Spinal cord (tissue), 10 donors: ENCODE data around the gene KCNH2. TPM values are rescaled to one million over a fixed set of nuclear protein-coding genes. Genes with fewer than 3 reads are reported as not detected.

Experiments
- DNase-seq, 6 donors: peaks; one replicate each; pipeline versions ENCODE4 v3.0.0 to v3.0.0-alpha.2; 2013 to 2015; ENCODE audit warnings: low spot score in 6 of 6, low read depth in 4 of 6
- H3K27ac ChIP-seq: one replicate; pipeline ENCODE4 v1.5.1; 2013; ENCODE audit warnings: low read depth, low read length, control low read depth
- H3K27me3 ChIP-seq: one replicate; pipeline ENCODE4 v1.6.1; 2013; ENCODE audit warnings: low read length; ENCODE audit not compliant: control insufficient read depth, insufficient read depth
- H3K36me3 ChIP-seq: one replicate; pipeline ENCODE4 v1.6.1; 2013; ENCODE audit warnings: low read length; ENCODE audit not compliant: control insufficient read depth, insufficient read depth
- H3K4me1 ChIP-seq: one replicate; pipeline ENCODE4 v1.6.1; 2013; ENCODE audit warnings: low read length; ENCODE audit not compliant: control insufficient read depth, insufficient read depth
- H3K4me3 ChIP-seq: one replicate; pipeline ENCODE4 v1.5.1; 2013; ENCODE audit warnings: low read depth, low read length, control low read depth
- H3K9me3 ChIP-seq: one replicate; pipeline ENCODE4 v1.6.1; 2013; ENCODE audit warnings: low read length; ENCODE audit not compliant: control insufficient read depth, insufficient read depth
- WGBS: methylation state at CpG from one replicate; pipeline ENCODE4 v1.1.5; 2013; ENCODE audit warnings: missing lambda C conversion rate; ENCODE audit not compliant: insufficient coverage; 5-methylcytosine and 5-hydroxymethylcytosine counted together
- polyA plus RNA-seq, 2 donors: library from polyadenylated mRNA; unstranded; fragments of 120-200 nt; gene quantifications; one replicate each; pipeline ENCODE4 v1.2.1, GENCODE V29; 2013; ENCODE audit not compliant: insufficient read length in 2 of 2
- total RNA-seq, 2 donors: library from RNA; depleted of rRNA in 1 of 2; stranded (reverse); fragments of 120-200 nt in 1 of 2; fragments of >200 nt in 1 of 2; gene quantifications; one replicate each; pipeline versions ENCODE4 v1.2.3 to v1.2.4, GENCODE V29; 2013 to 2014
- donor health status: healthy.

Gene KCNH2
- total and polyA plus RNA-seq, 4 donors = 9.1 to 39.4 (median 24.8) TPM

- H3K9me3 ChIP-seq = no peaks in the 10 kb centered on the region
- H3K4me3 ChIP-seq = no peak overlapping the region
- DNase-seq = no peak
- whole genome bisulfite sequencing = 98% methylated on average over 25 of the region's 28 CpGs
- no peaks in the 10 kb centered on the region for H3K27me3 ChIP-seq
- peaks cover 61% of the 10 kb centered on the region for H3K4me1 ChIP-seq
- H3K27ac ChIP-seq = no peak overlapping the region
- H3K36me3 ChIP-seq = peaks cover 88% of the 10 kb centered on the region
Observed at GRCh38 chr7:150951521-150951920, 26.6 kb downstream of the KCNH2 start.

DNA sequence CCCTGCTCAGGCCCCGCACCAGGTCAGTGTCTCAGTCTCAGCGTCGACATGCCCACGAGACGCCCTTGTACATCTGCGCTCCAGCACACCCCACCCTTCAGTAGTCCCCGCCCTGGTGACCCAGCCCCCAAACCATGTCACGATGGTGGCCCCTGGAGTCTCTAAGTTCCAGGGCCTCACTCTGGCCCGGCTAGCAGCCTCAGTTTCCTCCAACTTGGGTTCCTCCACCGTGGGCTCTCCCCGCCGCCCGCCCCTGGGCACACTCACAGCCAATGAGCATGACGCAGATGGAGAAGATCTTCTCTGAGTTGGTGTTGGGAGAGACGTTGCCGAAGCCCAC lies 27.0 kb downstream of the KCNH2 start:
- no peak overlapping the region for H3K27ac ChIP-seq
- no peaks in the 10 kb centered on the region for H3K27me3 ChIP-seq
- 95% methylated on average over 16 of the region's 16 CpGs for WGBS
- H3K4me1 ChIP-seq = peaks cover 61% of the 10 kb centered on the region
- no peaks in the 10 kb centered on the region for H3K9me3 ChIP-seq
- no peak for DNase-seq
- H3K4me3 ChIP-seq = no peak overlapping the region
- peaks cover 90% of the 10 kb centered on the region for H3K36me3 ChIP-seq

- H3K4me3 ChIP-seq = no peak overlapping the region
- H3K27ac ChIP-seq = no peak overlapping the region
- peaks cover 62% of the 10 kb centered on the region for H3K4me1 ChIP-seq
- peaks cover 92% of the 10 kb centered on the region for H3K36me3 ChIP-seq
- no peaks in the 10 kb centered on the region for H3K27me3 ChIP-seq
- DNase-seq = no peak
- 95% methylated on average over 26 of the region's 27 CpGs for WGBS
- no peaks in the 10 kb centered on the region for H3K9me3 ChIP-seq
Observed at GRCh38 chr7:150950496-150951180, 27.5 kb downstream of the KCNH2 start.

- Histone ChIP-seq H3K4me3 (no peak overlapping the region), H3K9me3 (no peaks in the 10 kb centered on the region), H3K27me3 (no peaks in the 10 kb centered on the region), H3K4me1 (peaks cover 62% of the 10 kb centered on the region), H3K36me3 (peaks cover 93% of the 10 kb centered on the region), H3K27ac (no peak overlapping the region)
- 84% methylated on average over 15 of the region's 16 CpGs for WGBS
- DNase-seq = no peak
Observed at GRCh38 chr7:150949971-150950491, 28.1 kb downstream of the KCNH2 start.

DNA sequence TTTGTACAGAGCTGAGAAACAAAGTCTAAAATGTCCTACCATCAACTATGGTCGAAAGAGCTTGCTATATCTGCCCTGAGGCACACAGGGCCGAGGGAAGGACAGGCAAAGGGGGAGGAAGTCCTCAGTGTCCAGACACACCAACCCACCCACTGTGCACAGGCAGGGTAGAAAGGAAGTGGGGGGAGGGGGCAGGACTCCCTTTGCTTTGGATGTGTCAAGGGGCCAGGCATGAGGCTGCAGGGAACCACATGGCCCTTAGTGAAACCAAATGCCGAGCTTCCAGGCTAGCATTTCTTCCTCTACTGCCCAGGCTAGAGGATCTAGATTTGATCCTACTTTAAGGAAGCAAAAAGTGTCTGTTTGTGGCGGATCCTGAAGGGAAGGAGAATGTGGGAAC lies 28.6 kb downstream of the KCNH2 start:
- H3K27me3 ChIP-seq = no peaks in the 10 kb centered on the region
- DNase-seq = no peak
- H3K36me3 ChIP-seq = peaks cover 93% of the 10 kb centered on the region
- H3K27ac ChIP-seq = no peak overlapping the region
- peaks cover 62% of the 10 kb centered on the region for H3K4me1 ChIP-seq
- WGBS = no CpG with 5 or more reads among the region's 4 CpGs
- H3K9me3 ChIP-seq = no peaks in the 10 kb centered on the region
- no peak overlapping the region for H3K4me3 ChIP-seq

GRCh38 chr7:150948791-150949251 lies 29.3 kb downstream of the KCNH2 start:
- no peak for DNase-seq

DNA sequence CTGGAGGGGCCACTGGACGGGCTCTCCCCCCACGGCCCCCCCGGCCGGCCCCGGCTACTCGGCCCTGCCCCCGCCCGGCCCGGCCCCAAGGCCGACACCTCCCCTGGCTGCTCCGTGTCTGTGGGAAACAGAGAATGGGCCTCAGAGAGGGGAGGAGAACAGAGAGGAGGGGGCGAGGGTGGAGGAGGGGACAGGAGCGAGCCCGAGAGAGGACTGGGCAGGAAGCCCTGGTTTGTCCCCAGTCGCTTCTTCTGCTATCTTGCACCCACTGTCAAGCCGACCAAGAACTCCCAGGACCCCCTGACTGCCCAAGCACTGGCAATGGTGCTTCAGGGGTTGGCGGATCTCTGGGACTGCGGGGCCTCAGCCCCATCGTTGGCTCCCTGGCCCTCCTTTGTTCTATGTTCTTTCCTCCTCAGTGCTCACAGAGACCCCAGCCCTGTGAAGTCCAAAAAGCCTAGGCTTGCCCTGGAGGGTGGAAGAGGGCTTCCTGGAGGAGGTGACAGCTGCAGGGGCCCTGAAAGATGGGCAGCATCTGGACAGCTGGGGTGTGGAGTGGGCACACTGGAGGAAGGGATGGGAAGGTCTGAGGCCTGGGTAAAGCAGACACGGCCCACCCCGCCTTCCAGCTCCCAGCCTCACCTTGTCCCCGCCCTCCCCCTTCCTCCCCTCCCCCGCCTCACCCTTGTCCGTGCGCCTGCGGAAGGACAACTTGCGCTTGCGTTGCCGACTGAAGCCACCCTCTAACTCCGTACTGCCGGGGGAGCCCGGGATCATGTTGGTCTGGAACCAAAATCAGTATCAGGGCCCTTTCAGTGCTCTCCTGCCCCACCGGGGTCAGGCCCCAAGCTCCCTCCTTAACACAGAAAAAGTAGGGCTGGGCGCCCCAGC lies 30.1 kb downstream of the KCNH2 start:
- H3K4me3 ChIP-seq = no peak overlapping the region
- peaks cover 88% of the 10 kb centered on the region for H3K36me3 ChIP-seq
- WGBS = 24% methylated on average over 20 of the region's 34 CpGs
- H3K4me1 ChIP-seq = peaks cover 50% of the 10 kb centered on the region
- H3K27ac ChIP-seq = no peak overlapping the region
- H3K9me3 ChIP-seq = no peaks in the 10 kb centered on the region
- DNase-seq = no peak
- H3K27me3 ChIP-seq = no peaks in the 10 kb centered on the region

More at GRCh38 chr7:150948791-150949251, 29.3 kb downstream of the KCNH2 start:
- Histone ChIP-seq H3K4me1 (peaks cover 55% of the 10 kb centered on the region), H3K9me3 (no peaks in the 10 kb centered on the region), H3K36me3 (peaks cover 95% of the 10 kb centered on the region), H3K27me3 (no peaks in the 10 kb centered on the region), H3K4me3 (no peak overlapping the region), H3K27ac (no peak overlapping the region)
- 71% methylated on average over 15 of the region's 15 CpGs for WGBS

- Histone ChIP-seq H3K36me3 (peaks cover 83% of the 10 kb centered on the region), H3K9me3 (no peaks in the 10 kb centered on the region), H3K27me3 (no peaks in the 10 kb centered on the region), H3K4me1 (peaks cover 52% of the 10 kb centered on the region), H3K27ac (no peak overlapping the region), H3K4me3 (no peak overlapping the region)
- WGBS = 37% methylated on average over 14 of the region's 31 CpGs
- no peak for DNase-seq
Observed at GRCh38 chr7:150947241-150947745, 30.8 kb downstream of the KCNH2 start.

DNA sequence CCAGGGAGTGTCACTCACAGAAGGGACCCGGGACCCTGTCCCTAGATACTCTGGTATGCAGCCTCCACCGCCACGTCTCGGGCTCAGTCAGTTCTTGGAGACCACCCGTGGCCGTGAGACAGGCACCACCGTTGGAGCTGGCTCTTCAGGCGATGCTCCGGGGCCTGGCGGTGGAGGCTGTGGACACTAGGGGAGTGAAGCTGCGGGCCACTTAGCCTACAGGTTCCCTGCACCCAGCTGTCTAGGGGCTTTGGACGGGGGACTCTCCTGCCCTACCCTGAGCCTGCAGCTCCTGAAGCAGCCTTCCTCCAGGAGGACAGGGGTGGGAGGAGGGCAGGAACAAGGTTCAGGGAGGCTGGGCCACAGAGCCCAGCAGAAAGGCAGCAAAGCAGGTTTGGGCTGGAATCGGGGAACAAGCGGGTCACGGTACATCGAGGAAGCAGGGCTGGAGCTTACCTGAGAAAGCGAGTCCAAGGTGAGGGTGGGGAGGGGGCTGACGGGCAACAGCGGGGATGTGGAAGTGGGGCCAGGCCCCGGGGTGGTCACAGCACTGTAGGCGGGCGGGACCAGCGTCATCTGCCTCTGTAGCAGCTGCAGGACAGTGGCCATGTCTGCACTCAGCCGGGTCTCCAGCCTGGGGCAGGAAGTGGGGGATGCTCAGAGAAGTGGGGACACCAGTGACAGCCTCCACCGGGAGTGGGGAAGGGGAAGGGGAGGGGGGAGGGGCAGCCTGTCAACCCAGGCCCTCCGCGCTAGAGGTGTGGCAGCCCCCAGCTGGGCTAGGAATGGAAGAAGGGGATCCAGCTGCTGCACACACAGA lies 31.5 kb downstream of the KCNH2 start:
- Histone ChIP-seq H3K9me3 (no peaks in the 10 kb centered on the region), H3K4me1 (peaks cover 56% of the 10 kb centered on the region), H3K4me3 (no peak overlapping the region), H3K27ac (peak overlapping the region; percentile 82), H3K27me3 (no peaks in the 10 kb centered on the region), H3K36me3 (peaks cover 76% of the 10 kb centered on the region)
- no peak for DNase-seq
- 82% methylated on average over 21 of the region's 27 CpGs for WGBS
